Esophagus squamous epithelium (tissue), 5 donors: ENCODE data around the gene NPEPL1. TPM values are rescaled to one million over a fixed set of nuclear protein-coding genes. Genes with fewer than 3 reads are reported as not detected.

ENCODE experiments used
- DNase-seq: peaks from one replicate; lab custom pipeline; 2025; lab: John Stamatoyannopoulos, UW
- H3K27ac ChIP-seq, 4 donors: fragments of 200-600 bp; sonication (generic); one replicate each; pipeline ENCODE4 v1.5.1; 2016 to 2019; ENCODE audit warnings: mild to moderate bottlenecking in 1 of 4
- H3K27me3 ChIP-seq, 4 donors: fragments of 200-600 bp; sonication (generic); 1 replicate in 3 of 4; 2 replicates in 1 of 4; pipeline versions ENCODE4 v1.5.1 to v1.6.0; 2017 to 2021; ENCODE audit warnings: antibody characterized with exemption in 1 of 4
- H3K36me3 ChIP-seq, 3 donors: fragments of 200-600 bp; sonication (generic); one replicate each; pipeline ENCODE4 v1.5.1; 2016 to 2019
- H3K4me1 ChIP-seq, 3 donors: fragments of 200-600 bp; sonication (generic); one replicate each; pipeline ENCODE4 v1.5.1; 2017 to 2019
- H3K4me3 ChIP-seq, 4 donors: fragments of 200-600 bp; sonication (generic); 1 replicate in 3 of 4; 2 replicates in 1 of 4; pipeline ENCODE4 v1.5.1; 2016 to 2019; ENCODE audit warnings: mild to moderate bottlenecking in 2 of 4, moderate library complexity in 1 of 4
- H3K9me3 ChIP-seq, 3 donors: fragments of 200-600 bp; sonication (generic); one replicate each; pipeline ENCODE4 v1.5.1; 2016 to 2019
- POLR2A ChIP-seq, 4 donors: fragments of 450-650 bp; IDR thresholded peaks; one replicate each; pipeline ENCODE4 v1.6.1; 2017; ENCODE audit warnings: antibody characterized with exemption in 4 of 4, mild to moderate bottlenecking in 4 of 4, moderate library complexity in 3 of 4
- WGBS, 2 donors: methylation state at CpG; one replicate each; pipeline ENCODE4 v1.1.5; 2018; 5-methylcytosine and 5-hydroxymethylcytosine counted together
- intact Hi-C: fragments of 100-400 bp; cut with DNase I; formaldehyde crosslinking; loops from one replicate; pipeline ENCODE4 v1.15.0; 2022
- total RNA-seq, 4 donors: library from RNA; depleted of rRNA; stranded (reverse); fragments of >200 nt; gene quantifications; one replicate each; pipeline ENCODE4 v1.1.0, GENCODE V29; 2016
- TF ChIP-seq, protein P1 (sequence below), 6 experiments: fragments of 450-650 bp in 4 of 6; fragments of 200-600 bp in 2 of 6; sonication (generic) in 2 of 6; IDR thresholded peaks; one replicate each; pipeline ENCODE4 v1.5.1; 2016 to 2019; ENCODE audit warnings: antibody characterized with exemption in 6 of 6, mild to moderate bottlenecking in 4 of 6, moderate library complexity in 4 of 6
- donor health status: DM: yes; HTN: yes; CAD: no.

The NPEPL1 gene
- total RNA-seq, 4 donors from 2014 or later: 16.7 to 36.0 (median 21.0) TPM

DNA sequence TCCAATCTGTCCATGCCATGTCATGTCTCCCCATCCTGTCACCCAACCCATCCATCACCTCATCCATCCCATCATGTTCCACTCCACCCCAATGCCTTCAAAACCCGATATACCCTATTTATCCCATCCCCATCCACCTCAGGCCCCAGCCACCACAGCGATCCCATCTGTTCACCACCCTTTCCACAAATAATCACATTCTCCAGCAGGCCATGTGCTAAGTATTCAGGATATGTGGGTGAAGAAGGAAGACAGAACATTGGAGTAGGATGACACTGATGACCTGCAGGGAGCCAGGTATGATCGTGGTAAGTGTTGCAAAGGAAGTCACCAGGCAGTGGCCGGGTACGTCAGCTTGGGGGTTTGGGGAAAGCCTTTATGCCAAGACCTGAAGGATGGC is 48.8 kb downstream of the NPEPL1 start:
- TF ChIP-seq, protein P1, sequence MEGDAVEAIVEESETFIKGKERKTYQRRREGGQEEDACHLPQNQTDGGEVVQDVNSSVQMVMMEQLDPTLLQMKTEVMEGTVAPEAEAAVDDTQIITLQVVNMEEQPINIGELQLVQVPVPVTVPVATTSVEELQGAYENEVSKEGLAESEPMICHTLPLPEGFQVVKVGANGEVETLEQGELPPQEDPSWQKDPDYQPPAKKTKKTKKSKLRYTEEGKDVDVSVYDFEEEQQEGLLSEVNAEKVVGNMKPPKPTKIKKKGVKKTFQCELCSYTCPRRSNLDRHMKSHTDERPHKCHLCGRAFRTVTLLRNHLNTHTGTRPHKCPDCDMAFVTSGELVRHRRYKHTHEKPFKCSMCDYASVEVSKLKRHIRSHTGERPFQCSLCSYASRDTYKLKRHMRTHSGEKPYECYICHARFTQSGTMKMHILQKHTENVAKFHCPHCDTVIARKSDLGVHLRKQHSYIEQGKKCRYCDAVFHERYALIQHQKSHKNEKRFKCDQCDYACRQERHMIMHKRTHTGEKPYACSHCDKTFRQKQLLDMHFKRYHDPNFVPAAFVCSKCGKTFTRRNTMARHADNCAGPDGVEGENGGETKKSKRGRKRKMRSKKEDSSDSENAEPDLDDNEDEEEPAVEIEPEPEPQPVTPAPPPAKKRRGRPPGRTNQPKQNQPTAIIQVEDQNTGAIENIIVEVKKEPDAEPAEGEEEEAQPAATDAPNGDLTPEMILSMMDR (IDR thresholded peaks at IDR 0.05): no peak
- TF ChIP-seq POLR2A (IDR thresholded peaks at IDR 0.05): no peak
- Histone ChIP-seq H3K27ac (no peak overlapping the region), H3K4me3 (no peak overlapping the region), H3K36me3 (no peaks in the 10 kb centered on the region), H3K4me1 (no peaks in the 10 kb centered on the region), H3K9me3 (no peaks in the 10 kb centered on the region), H3K27me3 (peaks cover 0 to 49% (median 0%) of the 10 kb centered on the region in 4 donors)
- intact Hi-C loops: no loop called here
- no peak for DNase-seq
- WGBS, 2 donors: 73 to 90% methylated on average over 5 of the region's 5 CpGs

DNA sequence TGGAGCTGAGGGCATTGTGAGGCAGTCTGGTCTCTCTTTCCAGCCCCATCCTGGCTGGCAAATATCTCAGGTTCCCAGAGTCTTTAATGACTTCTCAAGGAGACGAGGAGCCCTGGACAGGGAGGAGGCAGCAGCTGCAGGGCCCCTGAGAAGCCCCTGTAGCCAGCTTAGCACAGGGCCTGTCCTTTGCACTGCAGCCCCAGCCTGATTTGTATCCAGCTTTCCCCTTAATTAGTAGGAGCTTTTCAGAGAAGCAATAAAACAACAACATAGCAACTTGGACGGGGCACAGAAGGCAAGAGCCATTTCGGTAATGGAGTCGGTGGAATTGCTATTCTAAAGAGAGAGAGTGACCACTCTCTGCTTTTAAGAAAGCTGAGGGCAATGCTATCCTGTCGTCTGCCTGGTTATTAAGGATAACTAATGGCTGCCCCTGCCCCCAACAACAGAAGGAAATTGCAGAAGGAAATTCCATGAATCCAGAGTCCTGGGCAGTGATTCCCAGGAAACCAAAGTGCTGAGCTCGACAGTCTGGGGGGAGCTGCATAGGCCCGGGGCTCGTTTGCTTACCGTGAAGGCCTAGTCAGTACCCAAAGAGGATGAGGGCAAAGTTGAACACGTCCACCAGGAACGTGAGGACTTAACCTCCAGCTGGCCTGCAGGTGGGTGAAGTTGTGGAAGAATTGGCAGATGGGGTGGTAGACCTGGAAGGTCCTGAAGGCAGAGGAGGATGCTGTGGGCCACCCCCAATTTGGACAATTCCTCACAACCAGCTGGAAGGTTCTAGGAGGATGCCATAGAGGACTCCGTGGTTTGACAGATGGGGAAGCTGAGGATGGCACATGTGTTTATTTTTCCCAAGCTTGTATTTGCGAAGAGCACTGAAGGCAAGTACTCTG is 50.3 kb downstream of the NPEPL1 start:
- H3K9me3 ChIP-seq: no peaks in the 10 kb centered on the region
- WGBS, 2 donors: 62 to 66% methylated on average over 10 to 11 of the region's 13 CpGs
- H3K4me3 ChIP-seq: no peak overlapping the region
- DNase-seq: no peak
- intact Hi-C loops: no loop called here
- no peaks in the 10 kb centered on the region for H3K4me1 ChIP-seq
- H3K27ac ChIP-seq: no peak overlapping the region
- no peak for TF ChIP-seq POLR2A (IDR thresholded peaks at IDR 0.05)
- peaks cover 0 to 56% (median 0%) of the 10 kb centered on the region in 4 donors for H3K27me3 ChIP-seq
- no peaks in the 10 kb centered on the region for H3K36me3 ChIP-seq

DNA sequence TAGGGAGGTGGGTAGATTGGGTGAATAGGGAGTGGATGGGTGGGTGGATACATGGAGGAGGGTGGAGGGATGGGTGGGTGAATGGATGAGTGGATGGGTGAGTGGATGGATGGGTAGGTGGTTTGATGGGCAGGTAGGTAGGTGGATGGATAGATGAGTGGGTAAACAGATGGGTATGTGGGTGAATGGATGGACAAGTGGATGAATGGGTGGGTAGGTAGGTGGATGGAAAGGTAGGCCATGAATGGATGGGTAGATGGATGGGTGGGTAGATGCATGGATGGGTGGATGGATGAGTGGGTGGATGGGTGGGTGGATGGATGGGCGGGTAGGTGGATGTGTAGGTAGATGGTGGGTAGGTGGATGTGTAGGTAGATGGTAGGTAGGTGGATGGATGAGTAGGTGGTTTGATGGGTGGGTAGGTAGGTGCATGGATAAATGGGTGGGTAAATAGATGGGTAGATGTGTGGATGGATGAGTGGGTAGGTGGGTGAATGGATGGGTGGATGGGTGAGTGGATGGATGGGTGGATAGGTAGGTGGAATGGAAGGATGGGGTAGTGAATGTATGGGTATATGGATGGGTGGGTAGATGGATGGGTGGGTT is 51.4 kb downstream of the NPEPL1 start:
- H3K36me3 ChIP-seq: no peaks in the 10 kb centered on the region
- DNase-seq: no peak
- 73 to 74% methylated on average over 1 of the region's 1 CpG for WGBS, 2 donors
- no peak overlapping the region for H3K4me3 ChIP-seq
- H3K4me1 ChIP-seq: no peaks in the 10 kb centered on the region
- no peaks in the 10 kb centered on the region for H3K9me3 ChIP-seq
- peaks cover 0 to 63% (median 0%) of the 10 kb centered on the region in 4 donors for H3K27me3 ChIP-seq
- no peak overlapping the region for H3K27ac ChIP-seq
- TF ChIP-seq, protein P1 (IDR thresholded peaks at IDR 0.05): no peak
- no peak for TF ChIP-seq POLR2A (IDR thresholded peaks at IDR 0.05)
- intact Hi-C loops: no loop called here

DNA sequence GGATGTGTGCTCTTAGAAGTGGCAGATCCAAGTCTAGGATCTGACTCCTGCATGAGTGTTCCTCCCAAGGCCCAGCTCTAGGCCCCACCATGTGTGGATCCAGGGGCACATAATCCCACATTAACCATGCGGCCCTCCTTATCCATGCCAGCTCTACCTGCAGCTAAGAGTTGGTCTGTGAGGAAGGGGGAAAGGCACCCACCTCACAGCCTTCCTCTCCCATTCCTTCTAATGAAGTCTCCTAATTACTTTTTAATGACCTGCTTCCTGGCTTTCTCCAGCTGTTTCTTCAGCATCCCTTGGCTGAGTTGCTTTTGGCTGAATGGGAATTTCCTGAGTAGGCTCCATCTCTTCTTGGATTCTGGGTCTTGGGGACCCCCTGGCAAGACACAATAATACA is 52.2 kb downstream of the NPEPL1 start:
- intact Hi-C loops: no loop called here
- DNase-seq: no peak
- Histone ChIP-seq H3K9me3 (no peaks in the 10 kb centered on the region), H3K4me3 (no peak overlapping the region), H3K27me3 (peaks cover 0 to 67% (median 0%) of the 10 kb centered on the region in 4 donors), H3K4me1 (no peaks in the 10 kb centered on the region), H3K27ac (no peak overlapping the region), H3K36me3 (no peaks in the 10 kb centered on the region)
- WGBS, 2 donors: 80 to 100% methylated on average over 1 of the region's 1 CpG
- TF ChIP-seq, protein P1 (IDR thresholded peaks at IDR 0.05): no peak
- no peak for TF ChIP-seq POLR2A (IDR thresholded peaks at IDR 0.05)

DNA sequence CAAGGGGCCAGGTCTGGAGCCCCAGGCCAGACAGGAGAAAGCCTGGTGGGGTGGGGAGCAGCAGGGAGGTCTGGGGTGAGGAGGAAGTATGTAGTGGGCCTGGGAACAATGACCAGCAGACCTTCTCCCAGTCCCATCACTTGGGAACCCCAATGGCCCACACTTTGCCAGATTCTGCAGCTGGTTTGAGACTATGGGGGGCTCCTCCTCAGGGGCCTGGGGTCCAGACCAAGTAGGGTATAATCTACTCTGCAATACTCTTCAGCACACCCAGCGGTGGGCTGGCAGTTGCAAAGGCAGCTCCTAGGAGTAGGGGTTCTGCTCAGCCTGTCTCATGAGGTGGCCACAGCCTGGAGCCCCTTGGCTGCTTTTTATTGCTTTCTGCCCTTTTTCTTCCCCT is 52.8 kb downstream of the NPEPL1 start:
- H3K27ac ChIP-seq: no peak overlapping the region
- peaks cover 0 to 64% (median 0%) of the 10 kb centered on the region in 4 donors for H3K27me3 ChIP-seq
- no peak overlapping the region for H3K4me3 ChIP-seq
- no peaks in the 10 kb centered on the region for H3K9me3 ChIP-seq
- DNase-seq: no peak
- intact Hi-C loops: no loop called here
- WGBS, 2 donors: no CpG with 5 or more reads among the region's 1 CpG
- no peaks in the 10 kb centered on the region for H3K4me1 ChIP-seq
- no peaks in the 10 kb centered on the region for H3K36me3 ChIP-seq
- no peak for TF ChIP-seq POLR2A (IDR thresholded peaks at IDR 0.05)
- TF ChIP-seq, protein P1 (IDR thresholded peaks at IDR 0.05): no peak
